Naive thymus-derived CD8-positive, alpha-beta T cell (primary cell): Measurements from ENCODE around the gene SLC3A2. TPM values are rescaled to one million over a fixed set of nuclear protein-coding genes. Genes with fewer than 3 reads are reported as not detected.
"Not testable (repeated sequence)": the region's sequence is repeated elsewhere in the genome, so short reads cannot be mapped to it uniquely, and the experiment has no call there.

Source experiments
- ATAC-seq, 2 donors: fragments of 150-1000 bp; cut with Tn5 transposase in 1 of 2; sonication (Bioruptor Pico), chemical (Tn5 transposase) in 1 of 2; 1 replicate in 1 of 2; 2 replicates in 1 of 2; pipeline ENCODE4 v1.10.0; 2021; ENCODE audit warnings: mild to moderate bottlenecking in 2 of 2, moderate library complexity in 2 of 2
- POLR2A ChIA-PET: fragments of 350-600 bp; sonication (Branson Sonifier 250); formaldehyde crosslinking; loops from one replicate; lab custom pipeline; 2021; ENCODE audit warnings: antibody characterized with exemption; lab: Charles Lee
- DNase-seq, 10 donors: peaks; one replicate each; pipeline versions ENCODE4 v3.0.0 to v3.0.0-alpha.2; 2020 to 2022
- H3K27ac Mint-ChIP-seq, 10 donors: one replicate each; pipeline ENCODE4 v1.8.0; 2020 to 2022; ENCODE audit warnings: mild to moderate bottlenecking in 10 of 10, mixed read lengths in 10 of 10, moderate library complexity in 4 of 10, inconsistent platforms in 1 of 10
- H3K27me3 Mint-ChIP-seq, 5 donors: one replicate each; pipeline ENCODE4 v1.8.0; 2021 to 2022; ENCODE audit warnings: mixed read lengths in 5 of 5
- H3K36me3 Mint-ChIP-seq, 3 donors: one replicate each; pipeline ENCODE4 v1.8.0; 2020 to 2022; ENCODE audit warnings: mixed read lengths in 3 of 3, mild to moderate bottlenecking in 2 of 3, inconsistent platforms in 1 of 3
- H3K4me1 Mint-ChIP-seq, 4 donors: one replicate each; pipeline ENCODE4 v1.8.0; 2021 to 2022; ENCODE audit warnings: mixed read lengths in 4 of 4
- H3K4me3 Mint-ChIP-seq, 10 donors: one replicate each; pipeline ENCODE4 v1.8.0; 2020 to 2022; ENCODE audit warnings: mild to moderate bottlenecking in 10 of 10, mixed read lengths in 10 of 10, moderate library complexity in 6 of 10, inconsistent platforms in 1 of 10
- H3K9me3 Mint-ChIP-seq, 9 donors: one replicate each; pipeline ENCODE4 v1.8.0; 2020 to 2022; ENCODE audit warnings: mixed read lengths in 9 of 9, mild to moderate bottlenecking in 3 of 9, inconsistent platforms in 1 of 9, moderate library complexity in 1 of 9
- polyA plus RNA-seq, 3 donors: library from polyadenylated mRNA; unstranded; fragments of 300-500 nt; fragmentation: Illumina TruSeq; gene quantifications; one replicate each; pipeline ENCODE4 v1.2.3, GENCODE V29; 2021
- total RNA-seq, 8 experiments: library from RNA in 2 of 8; stranded (reverse) in 2 of 8; gene quantifications; one replicate each; pipeline ENCODE4 v1.2.3 and lab custom pipeline; 2021 to 2026

The SLC3A2 gene
- total and polyA plus RNA-seq, 5 experiments from 2014 or later = 119 to 353 (median 164) TPM

DNA sequence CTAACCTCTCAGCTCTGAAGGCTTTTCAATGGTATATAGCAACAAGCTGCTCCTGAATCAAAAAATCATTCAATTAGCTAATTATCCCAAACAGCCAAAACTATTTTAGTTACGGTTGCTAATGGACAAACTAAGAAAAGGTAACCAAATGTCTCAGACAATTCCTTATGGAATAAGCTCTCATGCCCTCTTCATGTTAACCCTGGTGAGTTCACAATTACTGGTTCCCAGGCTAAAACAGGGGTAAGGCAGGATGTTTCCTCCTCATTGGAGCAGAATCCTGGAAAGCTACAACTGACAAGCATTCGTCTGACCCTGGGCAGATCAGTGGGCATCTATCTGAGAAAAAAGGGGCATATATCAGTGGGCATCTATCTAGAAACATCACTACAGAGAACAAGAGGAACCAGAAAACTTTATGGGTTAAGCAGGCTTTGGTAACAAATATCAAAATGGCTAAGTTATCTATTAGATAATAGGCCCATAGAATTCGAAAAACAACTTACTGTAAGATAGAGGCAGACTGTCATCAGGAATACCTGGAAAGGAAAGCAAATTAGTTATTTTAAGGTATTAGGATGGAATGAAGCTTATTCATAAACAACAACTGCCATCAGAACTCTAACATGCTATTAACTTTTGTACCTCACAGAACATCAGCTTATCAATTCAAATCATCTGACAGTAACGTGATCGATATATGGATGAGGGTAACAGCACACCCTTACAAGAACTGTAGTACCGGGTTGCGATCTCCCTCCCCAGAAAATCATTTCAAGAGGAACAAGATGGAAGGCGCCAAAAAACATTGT is 26.5 kb upstream of the SLC3A2 start:
- POLR2A ChIA-PET = interaction anchor here (0.5 to 10.6 kb wide), 24 partner anchors 11 to 1362 kb away, joined by 3 to 479 read pairs (median 9); partner anchors contain the start of genes BSCL2, C11orf98, CSKMT and FERMT3
- Mint-ChIP-seq H3K36me3 (peaks cover 13 to 42% (median 22%) of the 10 kb centered on the region in 3 donors), H3K4me3 (peak overlapping the region; percentile 95 to 99 (median 98)), H3K9me3 (peaks cover 0 to 3% (median 0%) of the 10 kb centered on the region in 9 donors), H3K4me1 (peaks cover 33 to 63% (median 53%) of the 10 kb centered on the region in 4 donors), H3K27me3 (peaks cover 0 to 4% (median 0%) of the 10 kb centered on the region in 5 donors), H3K27ac (peak overlapping the region; percentile 88 to 99 (median 98))
- ATAC-seq (no peak), DNase-seq (no peak)

DNA sequence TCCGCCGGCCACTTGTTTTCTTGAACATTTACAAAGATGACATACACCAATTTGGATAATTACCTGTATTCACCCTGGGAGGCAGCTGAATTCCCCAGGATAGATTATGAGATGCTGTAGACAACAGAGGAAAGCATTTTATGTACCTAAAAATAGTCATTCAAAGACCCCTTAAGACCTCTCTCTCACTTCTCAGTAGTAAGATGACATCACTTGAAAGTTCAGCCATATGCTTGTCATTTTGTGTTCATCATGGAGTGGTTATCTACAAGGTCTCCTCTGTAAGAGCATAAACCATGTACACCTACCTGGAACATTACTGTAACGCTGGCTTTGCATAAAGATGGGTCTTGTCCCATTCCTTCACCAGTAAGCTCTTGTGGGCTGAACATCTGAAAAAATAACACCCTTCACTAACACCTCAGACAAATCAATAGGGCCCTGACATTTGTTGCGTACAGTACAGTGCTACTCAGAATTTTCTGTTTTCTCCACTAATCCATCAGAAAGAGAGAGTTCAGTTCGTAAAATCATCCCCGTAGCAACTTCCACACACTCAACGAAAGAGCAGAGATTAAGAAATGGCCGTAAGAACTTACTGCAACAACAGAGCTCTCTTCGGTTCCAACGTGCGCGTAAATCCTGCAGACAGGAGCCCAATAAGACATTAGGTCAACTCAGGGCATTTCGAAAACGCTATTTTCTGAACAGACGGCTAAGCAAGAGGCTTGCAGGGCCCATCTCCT is 25.7 kb upstream of the SLC3A2 start:
- Mint-ChIP-seq H3K36me3 (peaks cover 13 to 42% (median 22%) of the 10 kb centered on the region in 3 donors), H3K27ac (peak overlapping the region; percentile 88 to 99 (median 98)), H3K27me3 (peaks cover 0 to 4% (median 0%) of the 10 kb centered on the region in 5 donors), H3K4me1 (peaks cover 33 to 60% (median 53%) of the 10 kb centered on the region in 4 donors), H3K4me3 (peak overlapping the region; percentile 95 to 99 (median 98)), H3K9me3 (peaks cover 0 to 3% (median 0%) of the 10 kb centered on the region in 9 donors)
- POLR2A ChIA-PET = interaction anchor here (0.5 to 10.6 kb wide), 49 partner anchors 9 to 1923 kb away, joined by 3 to 479 read pairs (median 5); partner anchors contain the start of genes BSCL2, C11orf98, CSKMT and EEF1G
- ATAC-seq = peak in 1 of 2 donors; percentile 1
- no peak for DNase-seq

DNA sequence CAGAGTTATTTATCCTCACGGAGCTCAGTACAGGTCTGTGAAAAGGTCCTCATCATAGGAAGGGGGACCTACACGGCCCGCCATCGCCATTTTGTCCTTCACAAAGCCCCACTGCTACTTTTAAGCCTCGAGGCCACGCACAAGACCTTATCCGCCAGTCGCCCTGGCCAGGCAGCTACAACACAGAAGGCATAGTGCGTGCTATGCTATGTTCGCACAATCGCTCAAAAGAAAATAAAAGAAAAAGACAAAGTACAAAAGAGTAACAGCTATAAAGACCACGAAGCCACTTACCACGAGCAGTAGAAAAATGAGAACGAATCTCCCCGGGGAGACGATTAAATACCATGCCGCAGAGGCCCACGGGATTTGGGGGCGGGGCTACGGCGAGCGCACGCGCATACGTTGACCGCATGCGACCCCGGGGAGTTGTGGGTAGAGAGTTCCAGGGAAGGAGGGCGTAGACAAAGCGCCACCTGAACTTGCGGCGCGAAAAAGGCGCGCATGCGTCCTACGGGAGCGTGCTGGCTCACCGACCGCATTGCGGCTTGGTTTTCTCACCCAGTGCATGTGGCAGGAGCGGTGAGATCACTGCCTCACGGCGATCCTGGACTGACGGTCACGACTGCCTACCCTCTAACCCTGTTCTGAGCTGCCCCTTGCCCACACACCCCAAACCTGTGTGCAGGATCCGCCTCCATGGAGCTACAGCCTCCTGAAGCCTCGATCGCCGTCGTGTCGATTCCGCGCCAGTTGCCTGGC is 24.9 kb upstream of the SLC3A2 start:
- Mint-ChIP-seq H3K27ac (peak overlapping the region; percentile 88 to 99 (median 98)), H3K4me3 (peak overlapping the region; percentile 95 to 99 (median 98)), H3K36me3 (peaks cover 13 to 42% (median 22%) of the 10 kb centered on the region in 3 donors), H3K9me3 (peaks cover 0 to 3% (median 0%) of the 10 kb centered on the region in 9 donors), H3K4me1 (peaks cover 33 to 54% (median 52%) of the 10 kb centered on the region in 4 donors), H3K27me3 (peaks cover 0 to 4% (median 0%) of the 10 kb centered on the region in 5 donors)
- DNase-seq (peak; percentile 94 to 99 (median 98)), ATAC-seq (peak; percentile 87 to 90)
- POLR2A ChIA-PET = interaction anchor here (0.6 to 10.6 kb wide), 50 partner anchors 9 to 1923 kb away, joined by 3 to 479 read pairs (median 5); partner anchors contain the start of genes BSCL2, C11orf98, CSKMT and EEF1G

DNA sequence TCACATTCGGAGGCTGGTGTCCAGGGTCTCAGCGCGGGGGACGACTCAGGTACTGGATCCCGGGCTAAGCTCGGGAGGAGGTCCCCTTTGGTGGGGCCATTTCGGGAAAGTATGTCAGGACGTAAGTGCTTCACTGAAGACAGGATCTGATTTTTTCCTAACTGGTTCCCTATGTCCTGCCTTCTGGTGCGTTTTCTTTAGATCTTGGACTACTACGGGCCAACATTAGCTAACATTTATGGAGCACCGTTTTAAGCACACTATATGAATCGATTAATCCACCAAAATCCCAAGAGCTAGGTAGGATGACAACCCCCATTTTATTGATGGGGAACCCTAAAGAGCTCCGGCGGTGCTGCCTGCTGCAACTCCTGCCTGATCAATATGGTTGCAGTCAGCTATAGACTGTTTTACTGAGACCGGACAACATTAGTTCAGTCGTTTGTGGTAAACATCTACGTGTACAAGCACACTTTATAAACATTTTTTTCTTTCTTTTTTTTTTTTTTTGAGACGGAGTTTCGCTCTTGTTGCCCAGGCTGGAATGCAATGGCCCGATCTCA is 24.3 kb upstream of the SLC3A2 start:
- DNase-seq (no peak), ATAC-seq (no peak)
- Mint-ChIP-seq H3K9me3 (peaks cover 0 to 3% (median 0%) of the 10 kb centered on the region in 9 donors), H3K4me3 (peak overlapping the region; percentile 95 to 99 (median 98)), H3K36me3 (peaks cover 13 to 42% (median 22%) of the 10 kb centered on the region in 3 donors), H3K27ac (peak overlapping the region; percentile 88 to 99 (median 98)), H3K27me3 (peaks cover 0 to 4% (median 0%) of the 10 kb centered on the region in 5 donors), H3K4me1 (peaks cover 33 to 55% (median 51%) of the 10 kb centered on the region in 4 donors)
- POLR2A ChIA-PET = interaction anchor here (0.7 to 10.6 kb wide), 37 partner anchors 8 to 1922 kb away, joined by 3 to 479 read pairs (median 7); partner anchors contain the start of genes BSCL2, C11orf98, CSKMT and EEF1G

- peak overlapping the region in 8 of 10 donors; percentile 4 to 99 (median 50) for H3K4me3 Mint-ChIP-seq
- POLR2A ChIA-PET = interaction anchor here (0.6 to 10.6 kb wide), 13 partner anchors 14 to 256 kb away, joined by 4 to 479 read pairs (median 12); partner anchors contain the start of genes BSCL2, GNG3, MTA2 and NXF1
- DNase-seq (no peak), ATAC-seq (no peak)
- peaks cover 27 to 49% (median 43%) of the 10 kb centered on the region in 4 donors for H3K4me1 Mint-ChIP-seq
- peaks cover 0 to 4% (median 0%) of the 10 kb centered on the region in 5 donors for H3K27me3 Mint-ChIP-seq
- peaks cover 0 to 3% (median 0%) of the 10 kb centered on the region in 9 donors for H3K9me3 Mint-ChIP-seq
- H3K27ac Mint-ChIP-seq = peak overlapping the region in 2 of 10 donors; percentile 27 to 38
- H3K36me3 Mint-ChIP-seq = peaks cover 13 to 30% (median 22%) of the 10 kb centered on the region in 3 donors
Observed at GRCh38 chr11:62857541-62857982, 23.1 kb upstream of the SLC3A2 start.

GRCh38 chr11:62858201-62858600 is 22.5 kb upstream of the SLC3A2 start:
- DNase-seq = no peak
- POLR2A ChIA-PET = interaction anchor here (1.1 to 10.6 kb wide), 7 partner anchors 15 to 130 kb away, joined by 4 to 479 read pairs (median 10); partner anchors contain the start of genes POLR2G, SLC3A2, STX5 and TEX54
- Mint-ChIP-seq H3K9me3 (peaks cover 0 to 3% (median 0%) of the 10 kb centered on the region in 9 donors), H3K27ac (peak overlapping the region in 2 of 10 donors; percentile 22 to 62), H3K4me1 (peaks cover 24 to 46% (median 40%) of the 10 kb centered on the region in 4 donors), H3K36me3 (peaks cover 13 to 24% (median 17%) of the 10 kb centered on the region in 3 donors), H3K27me3 (peaks cover 0 to 4% (median 0%) of the 10 kb centered on the region in 5 donors), H3K4me3 (peak overlapping the region in 2 of 10 donors; percentile 18 to 72)
- ATAC-seq = no peak

DNA sequence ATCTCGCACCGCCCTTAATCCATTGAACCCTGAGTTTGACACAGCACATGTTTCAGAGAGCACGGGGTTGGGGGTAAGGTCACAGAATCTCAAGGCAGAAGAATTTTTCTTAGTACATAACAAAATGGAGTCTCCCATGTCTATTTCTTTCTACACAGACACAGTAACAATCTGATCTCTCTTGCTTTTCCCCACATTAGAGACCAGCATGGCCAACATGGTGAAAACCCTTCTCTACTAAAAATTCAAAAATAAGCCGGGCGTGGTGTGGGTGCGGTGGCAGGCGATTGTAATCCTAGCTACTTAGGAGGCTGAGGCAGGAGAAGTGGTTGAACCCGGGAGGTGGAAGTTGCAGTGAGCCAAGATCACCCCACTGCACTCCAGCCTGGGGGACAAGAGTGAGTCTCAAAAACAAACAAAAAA is 21.4 kb upstream of the SLC3A2 start:
- ATAC-seq, DNase-seq, H3K4me3 Mint-ChIP-seq, H3K9me3 Mint-ChIP-seq, H3K27me3 Mint-ChIP-seq, POLR2A ChIA-PET: not testable (repeated sequence)
- Mint-ChIP-seq H3K36me3 (peaks cover 6 to 13% (median 9%) of the 10 kb centered on the region in 3 donors), H3K27ac (peak overlapping the region in 2 of 10 donors; percentile 54 to 74), H3K4me1 (peaks cover 19 to 36% (median 29%) of the 10 kb centered on the region in 4 donors)

DNA sequence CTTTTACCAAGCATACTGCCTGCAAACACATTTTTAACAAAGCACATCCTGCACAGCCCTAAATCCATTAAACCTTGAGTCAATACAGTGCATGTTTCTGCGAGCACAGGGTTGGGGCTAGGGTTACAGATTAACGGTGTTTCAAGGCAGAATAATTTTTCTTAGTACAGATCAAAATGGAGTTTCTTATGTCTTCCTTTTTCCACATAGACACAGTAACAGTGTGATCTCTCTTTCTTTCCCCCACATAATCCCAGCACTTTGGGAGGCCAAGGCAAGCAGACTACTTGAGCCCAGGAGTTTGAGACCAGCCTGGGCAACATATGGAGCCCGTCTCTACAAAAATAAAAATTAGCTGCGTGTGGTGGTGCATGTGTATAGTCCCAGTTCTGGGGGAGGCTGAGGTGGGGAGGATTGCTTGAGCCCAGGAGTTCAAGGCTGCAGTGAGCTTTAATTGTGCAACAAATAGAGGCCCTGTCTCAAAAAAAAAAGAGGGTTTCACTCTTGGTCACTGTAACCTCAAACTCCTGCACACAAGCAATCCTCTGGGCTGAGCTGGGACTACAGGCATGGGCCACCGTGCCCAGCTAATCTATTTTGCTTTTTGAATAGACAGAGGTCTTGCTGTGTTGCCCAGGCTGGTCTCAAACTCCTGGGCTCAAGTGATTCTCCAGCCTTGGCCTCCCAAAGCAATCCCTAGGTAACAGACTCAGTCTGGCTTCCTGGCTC is 19.7 kb upstream of the SLC3A2 start:
- POLR2A ChIA-PET = interaction anchor here (1.2 to 4.0 kb wide), 6 partner anchors 10 to 270 kb away, joined by 3 to 51 read pairs (median 8); partner anchors contain the start of genes POLR2G, TMEM179B and TUT1
- Mint-ChIP-seq H3K4me1 (peaks cover 8 to 26% (median 14%) of the 10 kb centered on the region in 4 donors), H3K9me3 (no peaks in the 10 kb centered on the region), H3K4me3 (no peak overlapping the region), H3K36me3 (no peaks in the 10 kb centered on the region), H3K27me3 (peaks cover 0 to under 1% (median 0%) of the 10 kb centered on the region in 5 donors), H3K27ac (peak overlapping the region in 1 of 10 donors; percentile 34)
- no peak for ATAC-seq
- DNase-seq = no peak

- Mint-ChIP-seq H3K4me1 (peaks cover 7 to 20% (median 9%) of the 10 kb centered on the region in 4 donors), H3K27ac (peak overlapping the region in 1 of 10 donors; percentile 62)
- not testable (repeated sequence) for ATAC-seq, H3K36me3 Mint-ChIP-seq, H3K4me3 Mint-ChIP-seq, H3K27me3 Mint-ChIP-seq, DNase-seq, H3K9me3 Mint-ChIP-seq
- POLR2A ChIA-PET = interaction anchor here (0.7 to 4.0 kb wide), 11 partner anchors 10 to 270 kb away, joined by 3 to 51 read pairs (median 6); partner anchors contain the start of genes HNRNPUL2, POLR2G, TMEM179B and TTC9C
Observed at GRCh38 chr11:62861564-62862192, 19.0 kb upstream of the SLC3A2 start.
